OCI-LY7 (cell line): ENCODE data around the gene L3HYPDH. TPM values are rescaled to one million over a fixed set of nuclear protein-coding genes. Genes with fewer than 3 reads are reported as not detected.

ENCODE experiments used
- BruUV-seq: library from RNA; stranded (reverse); fragments of 400-500 nt; replicated peaks from 2 replicates; lab custom pipeline; 2021; lab: Mats Ljungman, UMichigan
- CTCF ChIA-PET: fragments of 300-600 bp; sonication (Branson Sonifier 250); formaldehyde crosslinking; loops from one replicate; lab custom pipeline; 2022; ENCODE audit warnings: antibody characterized with exemption; ENCODE audit not compliant: unreplicated experiment; lab: Charles Lee
- POLR2A ChIA-PET: fragments of 300-600 bp; sonication (Branson Sonifier 250); formaldehyde crosslinking; loops from one replicate; lab custom pipeline; 2022; ENCODE audit warnings: antibody characterized with exemption; lab: Charles Lee
- DNase-seq: peaks from one replicate; pipeline ENCODE4 v3.0.0-alpha.2; 2015; ENCODE audit warnings: low spot score
- H2AFZ ChIP-seq: fragments of 200-600 bp; sonication (generic), shearing (Covaris generic); 2 replicates; pipeline ENCODE4 v1.6.1; 2014; ENCODE audit warnings: mild to moderate bottlenecking, antibody characterized with exemption, low read length, moderate library complexity
- H3K27ac ChIP-seq: fragments of 200-600 bp; sonication (generic); 2 replicates; pipeline ENCODE4 v1.5.1; 2014; ENCODE audit warnings: mixed run types, low read depth, mild to moderate bottlenecking, moderate library complexity, low read length, inconsistent platforms; ENCODE audit not compliant: poor library complexity, severe bottlenecking
- H3K36me3 ChIP-seq: fragments of 200-600 bp; sonication (generic); 2 replicates; pipeline ENCODE4 v1.6.1; 2014; ENCODE audit warnings: mild to moderate bottlenecking, antibody characterized with exemption, low read length, moderate library complexity, mixed read lengths; ENCODE audit not compliant: insufficient read depth
- H3K4me1 ChIP-seq: fragments of 200-600 bp; sonication (generic); 2 replicates; pipeline ENCODE4 v1.5.1; 2014; ENCODE audit warnings: mild to moderate bottlenecking, low read length; ENCODE audit not compliant: insufficient read depth, poor library complexity, severe bottlenecking
- H3K4me2 ChIP-seq: fragments of 200-600 bp; sonication (generic); 2 replicates; pipeline ENCODE4 v1.6.1; 2014; ENCODE audit warnings: mild to moderate bottlenecking, low read length
- H3K4me3 ChIP-seq: fragments of 200-600 bp; sonication (generic); 2 replicates; pipeline ENCODE4 v1.5.1; 2014; ENCODE audit warnings: mild to moderate bottlenecking, low read depth, low read length; ENCODE audit not compliant: poor library complexity, severe bottlenecking
- H3K79me2 ChIP-seq: fragments of 200-600 bp; sonication (generic); 2 replicates; pipeline ENCODE4 v1.6.1; 2016; ENCODE audit warnings: low read depth, mild to moderate bottlenecking, low read length, moderate library complexity, mixed read lengths; ENCODE audit not compliant: insufficient read depth
- H3K9me2 ChIP-seq: fragments of 200-600 bp; sonication (generic); 2 replicates; pipeline ENCODE4 v1.6.1; 2016; ENCODE audit warnings: mild to moderate bottlenecking, low read length, mixed read lengths; ENCODE audit not compliant: insufficient read depth
- H3K9me3 ChIP-seq: fragments of 200-600 bp; sonication (generic); 2 replicates; pipeline ENCODE4 v1.6.1; 2014; ENCODE audit warnings: mild to moderate bottlenecking, mixed run types, low read length, mixed read lengths
- H4K20me1 ChIP-seq: fragments of 200-600 bp; sonication (generic); 2 replicates; pipeline ENCODE4 v1.6.1; 2014; ENCODE audit warnings: mild to moderate bottlenecking, antibody characterized with exemption, low read length, moderate library complexity, mixed read lengths; ENCODE audit not compliant: insufficient read depth
- CTCF ChIP-seq: fragments of 200-600 bp; sonication (generic); conservative IDR thresholded peaks from 2 replicates; pipeline ENCODE4 v1.5.1; 2014; ENCODE audit warnings: mild to moderate bottlenecking, antibody characterized with exemption, low read length, moderate library complexity, mixed read lengths
- EZH2phosphoT487 ChIP-seq: fragments of 200-600 bp; sonication (generic); IDR thresholded peaks from 2 replicates; pipeline ENCODE4 v1.6.1; 2018; ENCODE audit warnings: low read depth, borderline replicate concordance, mild to moderate bottlenecking, mixed run types, antibody characterized with exemption, low read length, moderate library complexity, mixed read lengths
- intact Hi-C: fragments of 100-400 bp; cut with micrococcal nuclease; formaldehyde crosslinking; loops from one replicate; pipeline ENCODE4 v1.10.0; 2022; ENCODE audit not compliant: unreplicated experiment
- total RNA-seq, 2 experiments: library from RNA; depleted of rRNA in 1 of 2; stranded (reverse); fragments of >200 nt in 1 of 2; shearing (Covaris generic) in 1 of 2; gene quantifications; 2 replicates each; pipeline ENCODE4 v1.2.3, GENCODE V29; 2014 to 2022

Gene L3HYPDH
- total RNA-seq, 2 experiments from 2014 or later, result 36.6 to 43.2 TPM

DNA sequence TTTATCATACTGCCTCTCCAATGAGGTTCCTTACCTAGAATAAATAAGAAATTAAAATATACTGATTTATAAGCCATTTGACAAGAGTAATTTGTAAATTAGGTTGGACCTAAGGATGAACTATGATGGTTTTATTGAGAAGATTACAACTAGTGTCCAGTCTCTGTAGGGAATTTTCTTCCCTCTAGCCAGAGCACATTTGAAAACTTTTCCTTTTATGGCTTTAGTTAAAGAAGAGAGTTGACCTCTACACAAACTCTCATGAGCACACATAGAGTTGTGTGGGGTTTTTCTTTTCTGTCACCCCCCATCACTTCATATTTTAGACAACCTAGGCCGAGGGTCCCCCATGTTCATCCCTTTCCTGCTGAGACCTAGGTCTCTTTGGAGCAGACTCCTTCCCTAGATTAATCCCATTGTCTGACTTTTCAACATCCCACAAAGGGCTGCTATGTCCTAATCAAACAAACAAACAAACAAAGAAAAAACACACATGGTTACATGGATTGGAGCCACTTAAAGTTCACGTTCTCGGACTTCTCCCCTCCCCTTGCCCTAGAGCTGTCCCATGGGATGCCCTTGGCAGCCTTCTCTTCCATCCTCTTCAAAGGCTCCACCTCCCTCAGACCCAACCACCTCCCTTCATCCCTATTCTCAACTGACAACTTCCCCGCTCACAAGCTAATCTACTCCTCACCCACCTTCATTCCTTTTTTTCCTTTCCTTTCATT, 59.7 kb downstream of the L3HYPDH start:
- peaks cover 26% of the 10 kb centered on the region for H3K4me1 ChIP-seq
- BruUV-seq, result no TSS peak
- intact Hi-C loops, result loop anchor here (5.0 kb wide), 1 partner anchor 237 kb away; the partner anchor contains the start of gene DAAM1
- H3K27ac ChIP-seq, result no peak overlapping the region
- H3K4me2 ChIP-seq, result no peak overlapping the region
- no peaks in the 10 kb centered on the region for H3K79me2 ChIP-seq
- no peaks in the 10 kb centered on the region for H3K9me2 ChIP-seq
- no peak overlapping the region for H3K4me3 ChIP-seq
- H4K20me1 ChIP-seq, result no peaks in the 10 kb centered on the region
- TF ChIP-seq CTCF (no peak), EZH2phosphoT487 (no peak)
- H3K9me3 ChIP-seq, result no peaks in the 10 kb centered on the region
- no peak overlapping the region for H2AFZ ChIP-seq
- ChIA-PET POLR2A (interaction anchor here (1.4 to 1.5 kb wide), 2 partner anchors 19 to 300 kb away, joined by 3 to 5 read pairs; no protein-coding TSS in a partner anchor), CTCF (no interaction called here)
- H3K36me3 ChIP-seq, result no peaks in the 10 kb centered on the region
- no peak for DNase-seq

Other genes with a start within 250 kb of the L3HYPDH start
- gene GPR135, start 19.0 kb downstream of the L3HYPDH start, total RNA-seq (2014; rRNA removed; shearing (Covaris generic)), result 4.8 and 6.5 TPM in 2 replicates
- 10.7 and 10.9 TPM in 2 replicates for gene GPR135, start 19.0 kb downstream of the L3HYPDH start, total RNA-seq (2022)
- gene JKAMP, start 109 bp upstream of the L3HYPDH start, total RNA-seq (2014; rRNA removed; shearing (Covaris generic)), result 19.7 and 24.9 TPM in 2 replicates
- 21.1 and 26.4 TPM in 2 replicates for gene JKAMP, start 109 bp upstream of the L3HYPDH start, total RNA-seq (2022)
- gene CCDC175, start 92.4 kb upstream of the L3HYPDH start, total RNA-seq (2014; rRNA removed; shearing (Covaris generic)), result not detected in 2 replicates
- not detected in 2 replicates for gene CCDC175, start 92.4 kb upstream of the L3HYPDH start, total RNA-seq (2022)